Measurements from ENCODE around the gene PRRT1.
A peak's percentile ranks its signal among the peaks of the same experiment; 100 is the strongest.

PRRT1 gene

GRCh38 chr6:32175711-32176475 is 24.2 kb upstream of the PRRT1 start, which contains the start of gene AGPAT1:
Gene AGPAT1 (minus strand): TSS chr6:32176084. CDS start chr6:32171496, 4,588 bp downstream.
- peak; percentile 71 to 99 (median 97) for DNase-seq

GRCh38 chr6:32175322-32175710 is 23.6 kb upstream of the PRRT1 start:
- DNase-seq, result no peak

- no peak for DNase-seq
These were observed 22.7 kb upstream of the PRRT1 start for GRCh38 chr6:32174416-32174815.

DNA sequence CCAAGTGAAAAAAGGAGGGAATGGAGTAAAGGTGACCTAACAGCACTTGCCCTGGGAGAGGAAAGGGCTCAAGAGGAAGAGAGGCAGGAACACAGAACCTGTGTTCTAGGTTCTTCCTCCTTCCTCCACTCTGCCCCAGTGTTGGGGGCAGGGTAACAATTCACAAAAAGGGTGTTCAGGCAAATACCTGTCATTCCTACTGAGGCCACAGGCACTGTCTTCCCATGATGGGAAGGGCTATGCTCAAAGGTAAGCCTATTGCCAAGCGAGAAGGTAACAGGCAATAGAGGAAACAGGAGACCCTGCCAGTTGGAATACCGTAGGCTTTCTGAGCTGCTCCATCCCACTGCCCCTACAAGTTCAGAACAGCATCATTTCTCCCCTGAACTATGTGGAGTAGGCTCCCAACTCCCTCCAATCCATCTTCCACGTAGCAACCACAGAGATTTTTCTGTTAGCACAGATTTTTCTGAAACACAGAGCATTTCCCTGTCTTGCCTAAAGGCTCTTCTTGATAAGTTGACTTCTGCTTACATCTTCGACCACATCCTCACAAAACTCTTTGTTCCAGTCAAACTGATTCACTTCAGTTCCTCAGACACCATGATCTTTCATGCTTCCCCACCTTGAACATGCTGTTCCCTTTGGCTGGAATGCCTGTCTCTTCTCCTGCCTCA is 21.4 kb upstream of the PRRT1 start:
- DNase-seq, result no peak

- DNase-seq, result no peak
These were observed 19.5 kb upstream of the PRRT1 start for GRCh38 chr6:32171234-32171633.

DNA sequence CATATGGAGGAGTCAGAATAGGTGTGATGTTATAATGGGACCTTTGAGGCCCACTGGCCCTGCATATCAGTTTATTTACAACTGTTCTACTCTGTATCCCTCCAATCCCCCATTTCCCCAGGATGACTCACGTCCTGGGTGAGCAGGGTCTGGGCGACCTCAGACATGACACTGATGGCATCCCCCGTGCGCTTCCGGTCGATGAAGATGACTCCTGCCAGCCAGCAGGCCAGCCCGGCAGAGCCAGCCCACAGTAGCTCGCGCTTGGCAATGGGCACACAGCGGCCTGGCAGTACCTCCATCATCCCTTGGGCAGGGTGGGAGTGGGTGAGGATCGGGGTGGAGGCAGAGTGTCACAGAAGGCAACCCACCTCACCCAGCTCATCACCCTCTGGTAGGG is 18.6 kb upstream of the PRRT1 start:
- DNase-seq, result no peak

DNA sequence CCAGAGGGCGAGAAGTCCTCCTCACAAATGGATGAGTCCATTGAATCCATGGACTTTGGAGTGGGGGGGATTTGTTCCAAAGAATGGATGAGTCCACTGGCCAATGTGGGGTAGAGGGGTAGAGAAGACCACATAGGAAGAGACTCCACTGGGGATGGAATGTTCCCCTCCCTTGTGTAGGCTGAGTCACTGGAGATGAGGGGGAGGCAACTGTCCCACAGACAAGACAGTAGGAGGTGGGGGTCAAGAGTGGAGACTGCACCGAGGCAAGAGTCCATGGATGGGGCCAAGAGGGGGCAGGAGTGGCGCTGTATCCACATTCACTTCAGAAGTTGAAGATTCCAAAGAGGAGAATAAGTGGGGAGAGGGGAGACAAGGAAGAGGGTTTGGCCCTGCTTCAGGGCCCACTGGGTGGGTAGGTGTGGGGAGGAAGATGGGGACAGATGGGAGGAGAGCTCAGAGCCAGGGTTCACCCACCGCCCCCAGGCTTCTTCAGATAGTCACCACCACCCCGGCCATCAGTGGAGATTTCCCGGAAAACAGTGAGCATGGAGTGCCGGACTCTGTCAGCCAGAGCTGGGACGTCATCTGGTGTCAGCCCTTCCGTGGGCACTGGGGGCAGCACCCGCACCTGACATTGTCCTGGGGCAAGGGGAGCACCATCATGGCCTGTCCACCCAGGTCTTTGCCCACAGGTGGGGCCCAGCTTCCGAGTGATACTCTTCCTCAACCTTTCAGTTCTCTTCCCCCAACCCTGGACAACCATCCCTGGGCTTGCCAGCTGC is 17.3 kb upstream of the PRRT1 start:
- DNase-seq, result no peak

DNA sequence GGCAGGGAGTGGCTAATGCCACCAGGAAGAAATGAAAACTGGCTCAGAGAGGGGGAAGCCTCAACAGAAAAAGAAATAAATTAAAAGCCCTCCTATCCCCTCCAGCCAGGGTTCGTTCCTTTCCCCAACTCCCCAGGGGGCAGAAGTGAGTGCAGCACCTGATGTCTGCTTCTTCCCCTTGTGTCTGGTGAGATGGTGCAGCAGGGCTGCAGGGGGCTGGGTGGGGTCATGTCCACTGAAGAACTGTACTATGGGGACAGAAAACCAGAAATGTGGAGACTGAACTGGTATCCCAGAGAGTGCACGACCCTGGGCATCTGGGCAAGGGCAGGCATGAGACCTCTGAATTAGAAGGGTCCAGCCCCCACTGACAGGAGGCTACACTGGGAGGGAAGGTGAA is 16.6 kb upstream of the PRRT1 start:
- DNase-seq, result no peak

DNA sequence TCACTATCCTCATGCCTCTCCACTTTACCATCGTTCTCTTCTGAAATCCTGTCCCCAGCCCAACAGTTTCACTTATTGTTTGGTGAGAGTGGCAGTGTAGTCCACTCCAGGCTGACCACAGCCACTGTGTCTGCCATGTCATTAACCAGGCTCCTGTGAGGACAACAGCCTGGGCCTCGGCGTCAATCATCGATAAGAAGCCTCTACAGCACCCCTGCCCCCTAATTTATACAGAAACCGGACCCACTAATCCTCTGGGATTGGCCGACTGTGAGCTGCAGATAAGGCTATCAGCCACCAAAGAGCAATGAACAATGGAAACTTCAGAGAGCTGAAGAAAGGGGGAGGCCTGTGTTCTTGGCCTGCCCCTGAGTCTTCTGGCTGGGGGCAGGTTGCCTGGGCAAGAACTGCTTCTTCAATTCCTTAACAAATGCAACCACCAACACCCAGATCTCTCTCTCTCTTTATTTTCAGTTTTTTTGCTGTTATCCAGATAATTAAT is 16.1 kb upstream of the PRRT1 start:
- no peak for DNase-seq

DNA sequence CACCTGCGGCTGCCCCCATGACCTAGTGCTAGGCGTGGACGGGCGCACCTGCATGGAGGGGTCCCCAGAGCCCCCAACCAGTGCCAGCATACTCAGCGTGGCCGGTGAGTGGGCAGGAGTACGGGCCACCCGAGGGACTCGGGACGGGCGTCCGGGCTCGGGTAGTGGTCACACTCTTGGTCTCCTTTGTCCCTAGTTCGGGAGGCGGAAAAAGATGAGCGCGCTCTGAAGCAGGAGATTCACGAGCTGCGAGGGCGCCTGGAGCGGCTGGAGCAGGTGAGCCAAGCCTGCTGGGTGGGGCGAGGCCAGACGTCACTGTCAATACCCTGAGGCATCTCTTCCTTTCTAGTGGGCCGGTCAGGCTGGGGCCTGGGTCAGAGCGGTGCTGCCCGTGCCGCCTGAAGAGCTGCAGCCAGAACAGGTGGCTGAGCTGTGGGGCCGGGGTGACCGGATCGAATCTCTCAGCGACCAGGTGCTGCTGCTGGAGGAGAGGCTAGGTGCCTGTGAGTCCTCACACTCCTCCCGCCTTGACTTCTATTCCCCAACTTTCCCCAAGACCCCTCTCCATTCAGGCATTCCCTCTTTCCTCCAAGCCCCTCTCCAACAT is 15.5 kb upstream of the PRRT1 start:
- DNase-seq, result no peak

- DNase-seq, result no peak
These were observed 14.8 kb upstream of the PRRT1 start for GRCh38 chr6:32166411-32167061.

GRCh38 chr6:32164295-32164694 is 12.6 kb upstream of the PRRT1 start, which contains the start of gene EGFL8:
Gene EGFL8 (plus strand): TSS chr6:32164595. CDS start chr6:32166166, 1,571 bp downstream.
- no peak for DNase-seq

DNA sequence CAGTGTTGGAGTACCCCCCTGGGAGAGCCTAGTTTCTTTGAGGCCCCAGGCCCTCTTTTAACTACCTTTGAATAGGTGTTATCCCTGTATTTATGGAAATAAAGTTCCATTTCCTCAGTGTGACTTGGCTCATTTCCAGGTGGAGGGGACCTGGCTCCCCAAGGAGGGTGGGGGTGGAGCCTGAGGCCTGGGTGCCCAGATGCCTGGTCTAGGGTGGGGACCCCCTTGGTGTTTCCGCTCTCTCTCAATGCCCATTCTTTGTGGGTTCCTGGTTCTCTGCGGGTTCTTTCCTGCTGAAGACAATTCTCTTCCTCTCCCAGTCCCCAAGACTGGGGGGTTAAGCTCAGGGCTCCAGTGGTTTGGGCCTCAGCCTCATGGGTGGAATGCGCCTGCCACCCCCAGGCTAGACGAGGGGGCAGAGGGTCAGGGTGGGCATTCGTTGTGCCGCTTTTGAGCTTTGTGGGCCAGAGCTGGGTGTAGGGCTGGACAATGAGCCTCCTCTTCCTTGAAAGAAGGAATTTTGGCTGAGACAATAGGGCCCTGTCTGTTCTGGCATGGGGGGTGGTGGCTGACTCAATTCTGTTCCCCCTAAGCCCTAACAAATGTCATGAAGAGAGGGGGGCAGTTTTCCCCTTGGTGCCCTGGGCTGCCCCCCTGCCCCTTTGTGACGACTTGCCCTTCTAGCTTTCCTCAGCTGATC is 12.0 kb upstream of the PRRT1 start:
- peak in 22 of 56 donors; percentile 6 to 65 (median 41) for DNase-seq

DNA sequence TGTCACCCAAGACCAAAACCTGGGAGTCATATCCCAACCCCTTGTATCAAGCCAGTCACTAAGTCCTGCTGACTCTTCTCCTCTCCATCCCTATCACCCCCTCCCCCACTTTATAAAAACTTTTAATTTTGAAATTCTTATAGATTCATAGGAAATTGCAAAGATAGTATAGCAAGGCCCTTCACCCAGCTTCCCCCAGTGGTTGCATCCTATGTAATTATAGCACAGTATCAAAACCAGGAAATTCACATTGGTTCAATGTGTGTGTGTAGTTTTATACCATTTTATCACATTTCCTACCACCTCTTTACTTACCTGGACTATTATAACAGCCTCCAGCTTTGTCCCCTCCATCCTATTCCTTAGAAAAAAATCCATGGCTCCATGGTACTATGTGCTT is 6.3 kb upstream of the PRRT1 start:
- DNase-seq, result no peak

- no peak for DNase-seq
These were observed 5.2 kb upstream of the PRRT1 start for GRCh38 chr6:32156891-32157290.

DNA sequence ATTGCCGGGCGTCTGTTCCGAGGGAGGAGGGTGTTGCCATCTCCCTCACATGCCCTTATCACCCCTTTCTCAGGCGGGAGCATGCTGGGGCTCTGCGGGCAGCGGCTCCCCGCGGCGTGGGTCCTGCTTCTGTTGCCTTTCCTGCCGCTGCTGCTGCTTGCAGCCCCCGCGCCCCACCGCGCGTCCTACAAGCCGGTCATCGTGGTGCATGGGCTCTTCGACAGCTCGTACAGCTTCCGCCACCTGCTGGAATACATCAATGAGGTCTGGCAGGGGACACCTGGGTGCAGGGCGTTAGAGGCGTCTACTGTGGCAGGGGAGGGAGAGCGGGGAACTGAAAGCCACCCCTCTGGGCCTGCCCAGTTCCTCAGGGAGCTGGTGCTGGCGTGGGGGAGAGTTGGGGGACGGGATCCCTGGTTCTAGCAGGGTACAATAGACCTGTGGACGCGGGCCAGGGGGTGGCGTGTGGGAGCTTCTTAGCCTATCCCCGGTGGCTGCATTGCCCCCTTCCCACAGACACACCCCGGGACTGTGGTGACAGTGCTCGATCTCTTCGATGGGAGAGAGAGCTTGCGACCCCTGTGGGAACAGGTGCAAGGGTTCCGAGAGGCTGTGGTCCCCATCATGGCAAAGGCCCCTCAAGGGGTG is 2.9 kb upstream of the PRRT1 start:
- DNase-seq, result peak in 38 of 56 donors; percentile 26 to 80 (median 57)

DNA sequence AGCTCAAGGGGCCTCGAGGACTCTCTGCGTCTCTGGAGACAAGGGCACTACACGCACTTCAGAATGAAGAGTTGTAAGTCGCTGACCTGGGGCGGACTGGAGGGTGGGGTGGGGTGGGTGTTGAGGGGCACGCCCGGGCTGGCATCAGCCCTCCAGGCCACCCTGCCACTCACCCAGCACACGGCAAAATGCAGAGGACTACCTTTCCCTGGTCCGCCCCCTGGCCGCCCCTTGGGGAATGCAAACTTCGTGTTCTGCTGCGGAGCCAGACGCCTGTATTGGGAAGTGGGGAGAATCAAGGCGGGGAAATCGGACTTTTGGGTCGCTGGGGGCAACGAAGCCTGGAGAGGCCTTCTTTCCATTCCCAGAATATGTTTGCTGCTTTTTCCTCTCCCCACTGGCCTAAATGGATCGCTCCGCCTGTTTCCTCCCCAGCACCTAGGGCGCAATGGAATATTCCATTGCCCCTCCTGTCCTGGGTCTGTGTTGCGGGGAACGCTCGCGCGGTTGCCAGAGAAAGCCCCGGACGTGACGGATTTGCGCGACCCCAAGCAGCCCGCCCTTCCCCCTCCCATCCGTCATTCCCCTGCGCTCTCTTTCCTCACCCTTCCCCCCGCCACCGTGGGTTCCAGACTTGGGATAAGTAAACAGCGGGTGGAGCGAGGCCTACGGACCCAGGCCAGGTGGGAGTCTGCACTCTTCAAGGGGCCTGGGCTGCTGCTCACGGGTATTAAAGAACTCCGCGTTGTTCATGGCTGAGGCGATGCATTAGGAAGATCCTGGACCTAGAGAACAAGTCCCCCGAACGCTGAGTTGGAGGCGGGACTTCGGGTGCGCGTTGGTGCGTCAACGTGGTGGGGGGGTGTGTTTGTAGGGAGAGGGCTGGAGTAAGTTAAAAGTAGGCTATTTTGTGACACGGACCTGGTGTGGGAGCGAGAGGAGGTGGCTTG is 2.1 kb upstream of the PRRT1 start, which contains the start of gene PPT2:
PPT2 (plus strand) TSS at position 578 of the 950 bp plus-strand sequence. CDS start 454 bp downstream, outside the sequence.
- DNase-seq, result peak; percentile 41 to 96 (median 86)
